Measurements from ENCODE around the gene C1QTNF1. TPM values are rescaled to one million over a fixed set of nuclear protein-coding genes. Genes with fewer than 3 reads are reported as not detected.

The C1QTNF1 gene
- total and polyA plus RNA-seq, 2 donors (not counting 1 experiment from before 2014, with no cell fraction given): not detected

DNA sequence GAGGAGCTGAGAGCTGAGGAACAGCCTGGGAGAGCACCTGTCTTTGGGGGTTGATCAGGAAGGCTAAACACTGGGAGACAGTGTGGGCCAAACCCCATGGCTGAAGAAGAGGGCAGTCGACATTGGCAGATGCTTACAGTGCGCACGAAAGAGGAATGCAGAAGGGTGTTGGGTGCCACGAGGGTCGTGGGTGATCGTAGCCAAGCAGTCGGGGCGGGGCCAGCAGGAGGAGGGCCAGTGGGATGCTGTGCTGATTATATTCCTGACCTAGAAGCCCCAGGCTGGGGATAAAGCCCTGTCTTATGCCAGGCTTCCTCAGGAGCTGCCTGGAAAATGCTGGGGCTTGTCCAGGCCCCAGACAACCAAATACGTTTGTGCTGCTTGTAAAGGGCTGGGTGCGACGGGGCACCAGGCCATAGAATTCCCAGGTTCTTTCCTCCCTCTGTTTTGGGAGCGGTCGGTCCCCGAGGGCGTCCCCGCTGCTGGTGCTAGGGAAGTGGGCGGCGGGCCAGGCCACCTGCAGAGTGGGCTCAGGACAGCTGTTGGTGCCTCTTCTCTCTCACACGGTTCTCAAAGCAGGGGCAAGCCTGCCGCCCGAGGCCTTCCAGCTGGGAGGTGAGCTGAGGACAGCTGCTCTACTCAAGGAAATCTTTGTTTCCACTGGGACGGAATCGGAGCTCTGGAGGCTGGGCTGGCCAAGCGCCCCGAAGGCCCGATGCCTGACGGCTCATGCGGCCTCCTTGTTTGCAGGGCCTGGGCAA, 10.0 kb downstream of the C1QTNF1 start:
- no peak overlapping the region for H3K27ac ChIP-seq (ENCODE audit: low read length in 2 of 2)
- H4K20me1 ChIP-seq (ENCODE audit: control insufficient read depth, insufficient read depth, low read length, poor library complexity, severe bottlenecking): no peaks in the 10 kb centered on the region
- H3K27me3 ChIP-seq (replicated peaks in 1 of 4; ENCODE audit: control extremely low read depth in 1 of 4, control insufficient read depth in 3 of 4, insufficient read depth in 4 of 4, low read length in 3 of 4): peaks cover 0 to 16% (median 1%) of the 10 kb centered on the region in 4 experiments
- DNase-seq: no peak
- no peak overlapping the region for H3K4me2 ChIP-seq (replicated peaks; ENCODE audit: low read depth, low read length, poor library complexity, severe bottlenecking)
- ChIA-PET POLR2A (no interaction called here), CTCF (interaction anchor here (0.8 to 1.5 kb wide), 2 partner anchors 9 to 11 kb away, joined by 3 to 4 read pairs; no protein-coding TSS in a partner anchor)
- intact Hi-C loops (cut with micrococcal nuclease): no loop called here
- no peaks in the 10 kb centered on the region for H3K9me3 ChIP-seq (ENCODE audit: control extremely low read depth in 1 of 3, control insufficient read depth in 2 of 3, insufficient read depth in 1 of 3, low read length in 2 of 3)
- H3K9ac ChIP-seq (ENCODE audit: low read length): no peak overlapping the region
- H3K79me2 ChIP-seq (ENCODE audit: control insufficient read depth, insufficient read depth, low read length): no peaks in the 10 kb centered on the region
- Mint-ChIP-seq H3K27me3 (peaks cover 32% of the 10 kb centered on the region), H3K9me3 (ENCODE audit: insufficient read depth) (no peaks in the 10 kb centered on the region), H3K27ac (no peak overlapping the region), H3K4me1 (no peaks in the 10 kb centered on the region), H3K4me3 (no peak overlapping the region)
- no peaks in the 10 kb centered on the region for H3K36me3 ChIP-seq (replicated peaks in 1 of 2; ENCODE audit: control extremely low read depth in 1 of 2, control insufficient read depth in 1 of 2, extremely low read depth in 1 of 2, insufficient read depth in 2 of 2, low read length in 1 of 2)
- 93% methylated on average over 28 of the region's 28 CpGs for WGBS (ENCODE audit: insufficient coverage)
- TF ChIP-seq, protein P1, sequence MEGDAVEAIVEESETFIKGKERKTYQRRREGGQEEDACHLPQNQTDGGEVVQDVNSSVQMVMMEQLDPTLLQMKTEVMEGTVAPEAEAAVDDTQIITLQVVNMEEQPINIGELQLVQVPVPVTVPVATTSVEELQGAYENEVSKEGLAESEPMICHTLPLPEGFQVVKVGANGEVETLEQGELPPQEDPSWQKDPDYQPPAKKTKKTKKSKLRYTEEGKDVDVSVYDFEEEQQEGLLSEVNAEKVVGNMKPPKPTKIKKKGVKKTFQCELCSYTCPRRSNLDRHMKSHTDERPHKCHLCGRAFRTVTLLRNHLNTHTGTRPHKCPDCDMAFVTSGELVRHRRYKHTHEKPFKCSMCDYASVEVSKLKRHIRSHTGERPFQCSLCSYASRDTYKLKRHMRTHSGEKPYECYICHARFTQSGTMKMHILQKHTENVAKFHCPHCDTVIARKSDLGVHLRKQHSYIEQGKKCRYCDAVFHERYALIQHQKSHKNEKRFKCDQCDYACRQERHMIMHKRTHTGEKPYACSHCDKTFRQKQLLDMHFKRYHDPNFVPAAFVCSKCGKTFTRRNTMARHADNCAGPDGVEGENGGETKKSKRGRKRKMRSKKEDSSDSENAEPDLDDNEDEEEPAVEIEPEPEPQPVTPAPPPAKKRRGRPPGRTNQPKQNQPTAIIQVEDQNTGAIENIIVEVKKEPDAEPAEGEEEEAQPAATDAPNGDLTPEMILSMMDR (IDR thresholded peaks at IDR 0.05): no peak
- no peak for TF ChIP-seq EZH2 (IDR thresholded peaks at IDR 0.05; ENCODE audit: borderline replicate concordance, insufficient read depth, low read depth, low read length, poor library complexity, severe bottlenecking)
- H3K4me3 ChIP-seq (ENCODE audit: control extremely low read depth in 1 of 5, extremely low read depth in 1 of 5, insufficient read depth in 1 of 5, low read depth in 2 of 5, low read length in 4 of 5): no peak overlapping the region
- ATAC-seq (ENCODE audit: low read depth): no peak
- no peaks in the 10 kb centered on the region for H3K4me1 ChIP-seq (ENCODE audit: control insufficient read depth in 2 of 2, insufficient read depth in 2 of 2, low read length in 2 of 2)
- H2AFZ ChIP-seq (ENCODE audit: insufficient read depth, low read depth, low read length, poor library complexity, severe bottlenecking): no peak overlapping the region

DNA sequence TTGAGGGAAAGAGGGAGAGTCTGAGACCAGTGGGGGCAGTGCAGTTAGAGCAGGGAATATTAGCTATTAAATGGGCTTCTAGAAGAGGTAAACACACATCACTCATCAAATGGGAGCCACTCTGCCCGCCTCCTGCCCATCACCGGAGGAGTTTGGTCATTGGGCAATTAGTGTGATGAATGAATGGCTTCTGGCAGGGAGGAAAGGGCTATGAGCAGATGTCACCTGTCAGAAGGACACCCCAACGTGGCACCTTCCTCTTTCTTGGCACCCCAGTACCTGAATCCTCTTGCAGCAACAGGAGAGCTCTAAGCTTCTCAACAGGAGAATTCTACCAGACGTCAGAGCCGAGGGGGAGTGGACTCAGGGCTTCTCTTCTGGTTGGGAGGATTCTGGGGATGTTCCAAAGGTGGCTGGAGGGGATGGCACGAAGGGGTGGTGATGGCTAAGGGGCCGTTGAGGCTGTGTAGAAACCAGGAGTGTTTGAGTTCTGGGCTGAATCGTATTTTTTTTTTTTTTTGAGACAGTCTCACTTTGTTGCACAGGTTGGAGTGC, 11.0 kb downstream of the C1QTNF1 start:
- no peaks in the 10 kb centered on the region for H3K4me1 ChIP-seq (ENCODE audit: control insufficient read depth in 2 of 2, insufficient read depth in 2 of 2, low read length in 2 of 2)
- H3K4me3 ChIP-seq (ENCODE audit: control extremely low read depth in 1 of 5, extremely low read depth in 1 of 5, insufficient read depth in 1 of 5, low read depth in 2 of 5, low read length in 4 of 5): no peak overlapping the region
- no peaks in the 10 kb centered on the region for H3K4me1 Mint-ChIP-seq
- H3K27ac ChIP-seq (ENCODE audit: low read length in 2 of 2): no peak overlapping the region
- no peaks in the 10 kb centered on the region for H4K20me1 ChIP-seq (ENCODE audit: control insufficient read depth, insufficient read depth, low read length, poor library complexity, severe bottlenecking)
- H3K9me3 ChIP-seq (ENCODE audit: control extremely low read depth in 1 of 3, control insufficient read depth in 2 of 3, insufficient read depth in 1 of 3, low read length in 2 of 3): no peaks in the 10 kb centered on the region
- no peak for TF ChIP-seq EZH2 (IDR thresholded peaks at IDR 0.05; ENCODE audit: borderline replicate concordance, insufficient read depth, low read depth, low read length, poor library complexity, severe bottlenecking)
- TF ChIP-seq, protein P1 (IDR thresholded peaks at IDR 0.05): no peak
- H3K36me3 ChIP-seq (replicated peaks in 1 of 2; ENCODE audit: control extremely low read depth in 1 of 2, control insufficient read depth in 1 of 2, extremely low read depth in 1 of 2, insufficient read depth in 2 of 2, low read length in 1 of 2): no peaks in the 10 kb centered on the region
- H2AFZ ChIP-seq (ENCODE audit: insufficient read depth, low read depth, low read length, poor library complexity, severe bottlenecking): no peak overlapping the region
- H3K4me2 ChIP-seq (replicated peaks; ENCODE audit: low read depth, low read length, poor library complexity, severe bottlenecking): no peak overlapping the region
- ChIA-PET POLR2A (no interaction called here), CTCF (interaction anchor here (0.9 to 2.5 kb wide), 2 partner anchors 10 to 36 kb away, joined by 3 to 8 read pairs; no protein-coding TSS in a partner anchor)
- WGBS (ENCODE audit: insufficient coverage): 93% methylated on average over 3 of the region's 8 CpGs
- no peaks in the 10 kb centered on the region for H3K79me2 ChIP-seq (ENCODE audit: control insufficient read depth, insufficient read depth, low read length)
- ATAC-seq (ENCODE audit: low read depth) (no peak), DNase-seq (no peak)
- no peaks in the 10 kb centered on the region for H3K9me3 Mint-ChIP-seq (ENCODE audit: insufficient read depth)
- intact Hi-C loops (cut with micrococcal nuclease): no loop called here
- H3K27me3 ChIP-seq (replicated peaks in 1 of 4; ENCODE audit: control extremely low read depth in 1 of 4, control insufficient read depth in 3 of 4, insufficient read depth in 4 of 4, low read length in 3 of 4): peaks cover 0 to 13% (median 0%) of the 10 kb centered on the region in 4 experiments
- H3K27me3 Mint-ChIP-seq: peaks cover 28% of the 10 kb centered on the region
- H3K9ac ChIP-seq (ENCODE audit: low read length): no peak overlapping the region
- H3K4me3 Mint-ChIP-seq: no peak overlapping the region
- H3K27ac Mint-ChIP-seq: no peak overlapping the region

Data from B cell (primary cell).